GM12892 (cell line): ENCODE data around the gene TBX3.

Experiments used
- POLR2A ChIP-seq: IDR thresholded peaks from 2 replicates; pipeline ENCODE4 v1.6.1; 2011; ENCODE audit warnings: low read depth, low read length, control low read depth
- POLR2AphosphoS5 ChIP-seq: IDR thresholded peaks from 2 replicates; pipeline ENCODE4 v1.6.1; 2011; ENCODE audit warnings: low read depth, low read length, control low read depth
- TAF1 ChIP-seq: IDR thresholded peaks from 2 replicates; pipeline ENCODE4 v1.6.1; 2011; ENCODE audit warnings: low read depth, mild to moderate bottlenecking, control low read depth, low read length, borderline replicate concordance

DNA sequence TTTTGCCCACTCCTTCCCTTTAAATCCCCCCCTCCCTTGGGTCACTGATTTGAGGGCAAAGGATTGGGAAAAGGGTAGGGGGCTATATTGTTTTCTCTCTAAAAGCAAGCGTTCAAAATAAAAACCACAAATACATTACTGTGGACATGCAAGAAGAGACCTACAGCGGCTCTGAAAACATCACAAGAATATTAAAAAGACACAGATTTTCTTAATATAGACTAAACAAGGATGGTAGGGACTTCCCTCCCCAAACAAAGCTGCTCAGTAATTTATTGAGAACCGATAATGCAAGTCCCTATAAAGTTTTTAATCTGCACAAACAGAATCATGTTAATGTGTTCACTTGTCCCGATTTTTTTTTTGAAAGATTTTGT lies 12.9 kb downstream of the TBX3 start:
- no peak for TF ChIP-seq TAF1
- TF ChIP-seq POLR2A = no peak
- no peak for TF ChIP-seq POLR2AphosphoS5
